H9 (cell line): ENCODE data around the gene JSRP1. TPM values are rescaled to one million over a fixed set of nuclear protein-coding genes. Genes with fewer than 3 reads are reported as not detected.

Experiments used
- DNase-seq: peaks from one replicate; pipeline ENCODE4 v3.0.0-alpha.2; 2017
- H2AFZ ChIP-seq: one replicate; pipeline ENCODE4 v1.6.1; 2013; ENCODE audit warnings: mild to moderate bottlenecking, low read length, control low read depth, moderate library complexity
- H2AK5ac ChIP-seq: 2 replicates; pipeline ENCODE4 v1.6.1; 2013; ENCODE audit warnings: low read length, control low read depth, mixed read lengths; ENCODE audit not compliant: insufficient read length
- H2BK120ac ChIP-seq: one replicate; pipeline ENCODE4 v1.6.1; 2013; ENCODE audit warnings: low read depth, mild to moderate bottlenecking, low read length, control low read depth, inconsistent platforms; ENCODE audit not compliant: poor library complexity, severe bottlenecking
- H2BK12ac ChIP-seq: 2 replicates; pipeline ENCODE4 v1.6.1; 2013; ENCODE audit warnings: low read length, control low read depth, mixed read lengths, low read depth; ENCODE audit not compliant: insufficient read length
- H2BK15ac ChIP-seq: 2 replicates; pipeline ENCODE4 v1.6.1; 2013; ENCODE audit warnings: low read depth, low read length, control low read depth
- H2BK20ac ChIP-seq: one replicate; pipeline ENCODE4 v1.6.1; 2013; ENCODE audit warnings: low read depth, mild to moderate bottlenecking, low read length, control low read depth, inconsistent platforms; ENCODE audit not compliant: poor library complexity, severe bottlenecking
- H2BK5ac ChIP-seq: 2 replicates; pipeline ENCODE4 v1.6.1; 2013; ENCODE audit warnings: low read length, control low read depth, mixed read lengths; ENCODE audit not compliant: insufficient read length
- H3K14ac ChIP-seq: 2 replicates; pipeline ENCODE4 v1.6.1; 2013; ENCODE audit warnings: low read length, control low read depth; ENCODE audit not compliant: insufficient read depth
- H3K18ac ChIP-seq: 2 replicates; pipeline ENCODE4 v1.6.1; 2013; ENCODE audit warnings: low read depth, mild to moderate bottlenecking, mixed read lengths, low read length, control low read depth; ENCODE audit not compliant: insufficient read length
- H3K23ac ChIP-seq: 2 replicates; pipeline ENCODE4 v1.6.1; 2013; ENCODE audit warnings: low read length, control low read depth, mixed read lengths, low read depth; ENCODE audit not compliant: insufficient read length
- H3K23me2 ChIP-seq: 2 replicates; pipeline ENCODE4 v1.6.1; 2013; ENCODE audit warnings: low read depth, mild to moderate bottlenecking, mixed read lengths, low read length, control low read depth; ENCODE audit not compliant: insufficient read length, poor library complexity, severe bottlenecking
- H3K27ac ChIP-seq: 2 replicates; pipeline ENCODE4 v1.5.1; 2013; ENCODE audit warnings: low read length, control low read depth, mixed read lengths, low read depth; ENCODE audit not compliant: insufficient read length
- H3K27me3 ChIP-seq: 2 replicates; pipeline ENCODE4 v1.6.1; 2013; ENCODE audit warnings: low read length, control low read depth, inconsistent platforms; ENCODE audit not compliant: insufficient read depth
- H3K4ac ChIP-seq: 2 replicates; pipeline ENCODE4 v1.6.1; 2013; ENCODE audit warnings: low read depth, mild to moderate bottlenecking, control low read depth, inconsistent platforms, low read length, moderate library complexity
- H3K4me1 ChIP-seq: 2 replicates; pipeline ENCODE4 v1.6.1; 2013; ENCODE audit warnings: low read length, control low read depth, inconsistent platforms; ENCODE audit not compliant: insufficient read depth
- H3K4me2 ChIP-seq: 2 replicates; pipeline ENCODE4 v1.6.1; 2013; ENCODE audit warnings: low read length, control low read depth, mixed read lengths; ENCODE audit not compliant: insufficient read length, insufficient read depth
- H3K56ac ChIP-seq: 2 replicates; pipeline ENCODE4 v1.6.1; 2013; ENCODE audit warnings: low read depth, mild to moderate bottlenecking, mixed read lengths, low read length, control low read depth; ENCODE audit not compliant: insufficient read length
- H3K79me1 ChIP-seq: 2 replicates; pipeline ENCODE4 v1.6.1; 2013; ENCODE audit warnings: low read depth, mild to moderate bottlenecking, moderate library complexity, low read length, control low read depth, inconsistent platforms; ENCODE audit not compliant: insufficient read depth, poor library complexity, severe bottlenecking
- H3K79me2 ChIP-seq: 2 replicates; pipeline ENCODE4 v1.6.1; 2013; ENCODE audit warnings: low read length, control low read depth, inconsistent platforms; ENCODE audit not compliant: insufficient read depth
- H3K9ac ChIP-seq: 2 replicates; pipeline ENCODE4 v1.6.1; 2013; ENCODE audit warnings: low read length, control low read depth, mixed read lengths; ENCODE audit not compliant: insufficient read length; ENCODE audit errors: extremely low read depth
- H3K9me3 ChIP-seq: one replicate; pipeline ENCODE4 v1.6.1; 2013; ENCODE audit warnings: low read depth, low read length, inconsistent platforms; ENCODE audit not compliant: control insufficient read depth
- H3T11ph ChIP-seq: one replicate; pipeline ENCODE4 v1.6.1; 2013; ENCODE audit warnings: mild to moderate bottlenecking, low read length, control low read depth, inconsistent platforms
- H4K20me1 ChIP-seq: one replicate; pipeline ENCODE4 v1.6.1; 2013; ENCODE audit not compliant: control insufficient read depth, insufficient read length, insufficient read depth
- H4K5ac ChIP-seq: 2 replicates; pipeline ENCODE4 v1.6.1; 2013; ENCODE audit warnings: low read depth, mild to moderate bottlenecking, mixed read lengths, low read length, control low read depth; ENCODE audit not compliant: insufficient read length
- H4K8ac ChIP-seq: replicated peaks from 2 replicates; pipeline ENCODE4 v1.6.1; 2013; ENCODE audit warnings: low read length, control low read depth, mixed read lengths, low read depth; ENCODE audit not compliant: insufficient read length
- H4K91ac ChIP-seq: 2 replicates; pipeline ENCODE4 v1.6.1; 2013; ENCODE audit warnings: low read depth, mild to moderate bottlenecking, moderate library complexity, mixed read lengths, low read length, control low read depth; ENCODE audit not compliant: insufficient read length
- H3K27ac Mint-ChIP-seq, 3 experiments: 2 replicates in 2 of 3; 3 replicates in 1 of 3; pipeline ENCODE4 v1.8.0; 2020 to 2021; ENCODE audit warnings: mixed read lengths in 3 of 3, mild to moderate bottlenecking in 1 of 3, moderate library complexity in 1 of 3
- H3K27me3 Mint-ChIP-seq: 2 replicates; pipeline ENCODE4 v1.8.0; 2021; ENCODE audit warnings: low read depth, mild to moderate bottlenecking, moderate library complexity, mixed read lengths
- H3K36me3 Mint-ChIP-seq, 3 experiments: 2 replicates in 2 of 3; 3 replicates in 1 of 3; pipeline ENCODE4 v1.8.0; 2020 to 2021; ENCODE audit warnings: low read depth in 3 of 3, mixed read lengths in 3 of 3; ENCODE audit not compliant: insufficient read depth in 1 of 3
- H3K4me1 Mint-ChIP-seq, 2 experiments: 2 replicates each; pipeline ENCODE4 v1.8.0; 2020; ENCODE audit warnings: mixed read lengths in 2 of 2
- H3K4me3 Mint-ChIP-seq, 2 experiments: 2 replicates in 1 of 2; 3 replicates in 1 of 2; pipeline ENCODE4 v1.8.0; 2020 to 2021; ENCODE audit warnings: mild to moderate bottlenecking in 2 of 2, mixed read lengths in 2 of 2, moderate library complexity in 1 of 2
- H3K9me3 Mint-ChIP-seq, 2 experiments: 2 replicates in 1 of 2; 3 replicates in 1 of 2; pipeline ENCODE4 v1.8.0; 2020; ENCODE audit warnings: mild to moderate bottlenecking in 2 of 2, mixed read lengths in 2 of 2, moderate library complexity in 1 of 2
- WGBS: extraction: QIAGEN DNeasy Blood & Tissue Kit; methylation state at CpG from one replicate; pipeline ENCODE4 v1.1.7; 2013; ENCODE audit warnings: missing lambda C conversion rate, low lambda C conversion rate, mixed read lengths; ENCODE audit not compliant: insufficient read length; ENCODE audit errors: extremely low coverage; 5-methylcytosine and 5-hydroxymethylcytosine counted together
- total RNA-seq: library from RNA; stranded (reverse); gene quantifications from 2 replicates; pipeline ENCODE4 v1.2.1, GENCODE V29; 2021
- TF ChIP-seq, protein P1 (sequence below): fragments of 200-600 bp; sonication (generic); conservative IDR thresholded peaks from 3 replicates; pipeline ENCODE4 v1.8.0; 2021; ENCODE audit warnings: antibody characterized with exemption, mild to moderate bottlenecking

Gene JSRP1
- total RNA-seq, 1 experiment from 2014 or later = 0.90 TPM

DNA sequence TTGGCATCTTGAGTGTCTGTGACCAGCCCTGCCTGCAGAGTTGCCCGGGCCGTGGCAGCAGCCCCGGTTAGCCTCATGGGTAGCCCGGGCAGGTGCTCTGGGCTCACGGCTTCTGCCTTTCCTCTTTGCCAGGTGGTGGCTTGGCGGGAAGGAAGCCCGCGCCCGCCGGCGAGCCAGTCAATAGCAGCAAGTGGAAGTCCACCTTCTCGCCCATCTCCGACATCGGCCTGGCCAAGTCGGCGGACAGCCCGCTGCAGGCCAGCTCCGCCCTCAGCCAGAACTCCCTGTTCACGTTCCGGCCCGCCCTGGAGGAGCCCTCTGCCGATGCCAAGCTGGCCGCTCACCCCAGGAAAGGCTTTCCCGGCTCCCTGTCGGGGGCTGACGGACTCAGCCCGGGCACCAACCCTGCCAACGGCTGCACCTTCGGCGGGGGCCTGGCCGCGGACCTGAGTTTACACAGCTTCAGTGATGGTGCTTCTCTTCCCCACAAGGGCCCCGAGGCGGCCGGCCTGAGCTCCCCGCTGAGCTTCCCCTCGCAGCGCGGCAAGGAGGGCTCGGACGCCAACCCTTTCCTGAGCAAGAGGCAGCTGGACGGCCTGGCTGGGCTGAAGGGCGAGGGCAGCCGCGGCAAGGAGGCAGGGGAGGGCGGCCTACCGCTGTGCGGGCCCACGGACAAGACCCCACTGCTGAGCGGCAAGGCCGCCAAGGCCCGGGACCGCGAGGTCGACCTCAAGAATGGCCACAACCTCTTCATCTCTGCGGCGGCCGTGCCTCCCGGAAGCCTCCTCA is 30.0 kb downstream of the JSRP1 start:
- Histone ChIP-seq H3K4me1 (no peaks in the 10 kb centered on the region), H3K79me2 (no peaks in the 10 kb centered on the region), H4K20me1 (no peaks in the 10 kb centered on the region), H2AK5ac (no peak overlapping the region), H3K23me2 (no peaks in the 10 kb centered on the region), H3K18ac (no peak overlapping the region), H3K9ac (no peak overlapping the region), H3K27ac (no peak overlapping the region), H2AFZ (no peak overlapping the region), H2BK20ac (no peak overlapping the region), H2BK5ac (no peak overlapping the region), H3K9me3 (no peaks in the 10 kb centered on the region), H3T11ph (no peak overlapping the region), H2BK120ac (no peak overlapping the region), H3K4me2 (no peak overlapping the region), H4K5ac (no peak overlapping the region), H3K4ac (no peak overlapping the region), H3K56ac (no peak overlapping the region), H2BK12ac (no peak overlapping the region), H4K91ac (no peak overlapping the region), H3K23ac (no peak overlapping the region), H3K79me1 (no peaks in the 10 kb centered on the region), H2BK15ac (no peak overlapping the region), H3K27me3 (no peaks in the 10 kb centered on the region), H3K14ac (no peak overlapping the region), H4K8ac (no peak overlapping the region)
- DNase-seq = no peak
- TF ChIP-seq, protein P1, sequence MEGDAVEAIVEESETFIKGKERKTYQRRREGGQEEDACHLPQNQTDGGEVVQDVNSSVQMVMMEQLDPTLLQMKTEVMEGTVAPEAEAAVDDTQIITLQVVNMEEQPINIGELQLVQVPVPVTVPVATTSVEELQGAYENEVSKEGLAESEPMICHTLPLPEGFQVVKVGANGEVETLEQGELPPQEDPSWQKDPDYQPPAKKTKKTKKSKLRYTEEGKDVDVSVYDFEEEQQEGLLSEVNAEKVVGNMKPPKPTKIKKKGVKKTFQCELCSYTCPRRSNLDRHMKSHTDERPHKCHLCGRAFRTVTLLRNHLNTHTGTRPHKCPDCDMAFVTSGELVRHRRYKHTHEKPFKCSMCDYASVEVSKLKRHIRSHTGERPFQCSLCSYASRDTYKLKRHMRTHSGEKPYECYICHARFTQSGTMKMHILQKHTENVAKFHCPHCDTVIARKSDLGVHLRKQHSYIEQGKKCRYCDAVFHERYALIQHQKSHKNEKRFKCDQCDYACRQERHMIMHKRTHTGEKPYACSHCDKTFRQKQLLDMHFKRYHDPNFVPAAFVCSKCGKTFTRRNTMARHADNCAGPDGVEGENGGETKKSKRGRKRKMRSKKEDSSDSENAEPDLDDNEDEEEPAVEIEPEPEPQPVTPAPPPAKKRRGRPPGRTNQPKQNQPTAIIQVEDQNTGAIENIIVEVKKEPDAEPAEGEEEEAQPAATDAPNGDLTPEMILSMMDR = no peak
- no peaks in the 10 kb centered on the region for H3K4me1 Mint-ChIP-seq
- no peaks in the 10 kb centered on the region; the same call in 1 of the 2 replicates for H3K27me3 Mint-ChIP-seq
- no CpG with 5 or more reads among the region's 59 CpGs for WGBS
- H3K9me3 Mint-ChIP-seq = no peaks in the 10 kb centered on the region
- H3K27ac Mint-ChIP-seq = no peak overlapping the region
- peaks cover 9 to 45% (median 40%) of the 10 kb centered on the region in 3 experiments; a peak in 6 of 7 replicates for H3K36me3 Mint-ChIP-seq
- H3K4me3 Mint-ChIP-seq = no peak overlapping the region
